Heart right ventricle (tissue), 16 donors: Measurements from ENCODE around the gene PDHA1. TPM values are rescaled to one million over a fixed set of nuclear protein-coding genes. Genes with fewer than 3 reads are reported as not detected.
A peak's percentile ranks its signal among the peaks of the same experiment; 100 is the strongest.

Experiments
- ATAC-seq, 8 donors: fragments of 200-7000 bp; cut with Tn5 transposase; one replicate each; pipeline ENCODE4 v1.9.1; 2020; ENCODE audit warnings: mild to moderate bottlenecking in 8 of 8, moderate library complexity in 8 of 8, moderate number of reproducible peaks in 1 of 8
- DNase-seq, 2 donors: peaks; one replicate each; pipeline ENCODE4 v3.0.0-alpha.2; 2020
- H3K27ac ChIP-seq, 10 donors: fragments of 200-600 bp; sonication (generic) in 2 of 10; one replicate each; pipeline versions ENCODE4 v1.5.0 to v1.8.0; 2020 to 2022; ENCODE audit warnings: mild to moderate bottlenecking in 3 of 10
- H3K27me3 ChIP-seq, 7 donors: fragments of 200-600 bp; one replicate each; pipeline ENCODE4 v1.8.0; 2021 to 2022; ENCODE audit warnings: mild to moderate bottlenecking in 2 of 7
- H3K36me3 ChIP-seq, 9 donors: fragments of 200-600 bp; sonication (generic) in 1 of 9; one replicate each; pipeline versions ENCODE4 v1.5.0 to v1.8.0; 2020 to 2022; ENCODE audit warnings: mild to moderate bottlenecking in 2 of 9
- H3K4me1 ChIP-seq, 9 donors: fragments of 200-600 bp; sonication (generic) in 1 of 9; one replicate each; pipeline versions ENCODE4 v1.5.0 to v1.8.0; 2020 to 2022; ENCODE audit warnings: mild to moderate bottlenecking in 4 of 9
- H3K4me3 ChIP-seq, 10 donors: fragments of 200-600 bp; sonication (generic) in 2 of 10; one replicate each; pipeline versions ENCODE4 v1.5.0 to v1.8.0; 2020 to 2022; ENCODE audit warnings: mild to moderate bottlenecking in 7 of 10, moderate library complexity in 2 of 10
- H3K9me3 ChIP-seq, 11 donors: fragments of 200-600 bp in 10 of 11; sonication (generic) in 2 of 11; one replicate each; pipeline versions ENCODE4 v1.5.0 to v1.8.0; 2013 to 2022; ENCODE audit warnings: mild to moderate bottlenecking in 2 of 11, control low read depth in 1 of 11, moderate library complexity in 1 of 11
- WGBS, 2 donors: extraction: QIAGEN DNeasy Blood & Tissue Kit; methylation state at CpG; one replicate each; pipeline ENCODE4 v1.1.7; 2013; ENCODE audit warnings: inconsistent platforms in 1 of 2; 5-methylcytosine and 5-hydroxymethylcytosine counted together
- intact Hi-C, 10 donors: fragments of 100-400 bp; cut with DNase I; formaldehyde crosslinking; loops; one replicate each; pipeline versions ENCODE4 v1.11.1 to v1.14.2; 2022
- polyA plus RNA-seq, 2 donors: library from polyadenylated mRNA; stranded (reverse); fragments of 200-250 nt; gene quantifications; one replicate each; pipeline ENCODE4 v1.2.3, GENCODE V29; 2013
- total RNA-seq, 10 donors: library from RNA; stranded (reverse); fragmentation: NEBNext Ultra II Directional in 3 of 10; extraction: Animal tissue kit (Norgen Biotek cat#: 25700) in 3 of 10; gene quantifications; one replicate each; pipeline versions ENCODE4 v1.2.1 to v1.2.4, GENCODE V29; 2021 to 2023
- TF ChIP-seq, protein P1 (sequence below), 9 donors: fragments of 200-600 bp; sonication (generic) in 2 of 9; IDR thresholded peaks; one replicate each; pipeline versions ENCODE4 v1.5.0 to v1.8.0; 2021 to 2022; ENCODE audit warnings: antibody characterized with exemption in 9 of 9, mild to moderate bottlenecking in 5 of 9, moderate library complexity in 1 of 9
- donor health status: Arrhythmogenic right ventricular cardiomyopathy.
- donor health status: ischemic (EF 13 %, LVEDD 7.1; RV severe dilation, severe dysfunction).
- donor health status: healthy with polysubstance abuse.
- donor health status: DM: no; HTN: yes; CAD: no.
- donor health status: DM: no; HTN: no; CAD: no.
- donor health status: ischemic (EF 25% LVEDD 6.9; RV normal size, moderate dysfunction).
- donor health status: ischemic (EF 25% LVEDD 5.7; RV mildly dilated, moderate dysfunction).
- donor health status: healthy.
- donor health status: DM: yes; HTN: yes; CAD: no.
- donor health status: Ischemic cardiomyopathy.
- donor health status: ischemic (EF 35%, LVEDD 5.7; RV mildly dilated, moderate dysfunction).
- donor health status: nonischemic (EF 11% LVEDD 7.7; RV severe dilation, severe dysfunction).
- donor health status: DM: yes; HTN: yes; CAD: no.
- donor health status: PGD.
- donor health status: ischemic (EF 29% LVEDD 5.4; RV normal size, mild dysfunction).
- donor health status: nonischemic (EF 23%, LVEDD 6.1; RV moderate dilation, normal function).

PDHA1 gene
- total and polyA plus RNA-seq, 12 donors = 867 to 1,411 (median 1,050) TPM

DNA sequence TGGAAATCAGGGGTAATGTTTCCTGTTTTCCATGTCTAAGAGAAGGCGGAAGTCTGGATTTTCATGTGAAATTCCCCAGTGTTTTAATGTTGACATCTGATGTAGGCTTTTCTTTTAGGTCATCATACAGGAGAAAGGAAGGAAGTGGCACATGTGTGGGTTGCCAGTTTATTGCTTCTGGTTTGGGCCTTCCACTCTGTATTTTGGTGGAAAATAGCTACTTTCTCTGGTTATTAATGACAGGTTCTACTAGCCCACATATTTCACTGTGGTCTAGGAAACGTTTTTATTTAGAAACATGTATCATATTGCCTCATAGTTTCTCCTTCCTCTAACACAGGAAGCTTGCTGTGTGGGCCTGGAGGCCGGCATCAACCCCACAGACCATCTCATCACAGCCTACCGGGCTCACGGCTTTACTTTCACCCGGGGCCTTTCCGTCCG, 7.2 kb downstream of the PDHA1 start:
- intact Hi-C loops = no loop called here
- WGBS, 2 donors = 69 to 81% methylated on average over 8 of the region's 8 CpGs

DNA sequence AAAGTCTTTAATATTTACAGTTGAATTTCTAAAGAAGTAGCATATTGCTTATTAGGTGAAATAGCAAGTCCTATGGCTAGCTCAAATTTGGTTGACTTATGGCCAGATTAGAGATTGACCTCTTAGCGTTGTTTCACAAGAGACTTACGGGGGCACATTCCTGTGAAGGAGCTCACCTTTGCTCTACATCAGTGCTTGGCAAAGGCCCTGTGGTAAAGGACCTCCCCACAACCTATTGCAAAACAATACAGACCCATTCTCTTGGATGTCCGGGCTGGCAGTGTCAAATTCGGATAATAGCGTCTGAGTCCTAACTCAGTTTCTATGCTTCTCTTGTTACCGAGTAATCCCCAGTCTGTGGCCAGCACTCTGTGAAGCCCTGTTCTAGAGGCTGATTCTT, 10.9 kb downstream of the PDHA1 start:
- intact Hi-C loops = no loop called here
- Histone ChIP-seq H3K27me3 (no peaks in the 10 kb centered on the region), H3K36me3 (peaks cover 0 to 100% (median 7%) of the 10 kb centered on the region in 9 donors), H3K4me3 (no peak overlapping the region), H3K9me3 (no peaks in the 10 kb centered on the region), H3K27ac (no peak overlapping the region), H3K4me1 (peaks cover 0 to 8% (median 0%) of the 10 kb centered on the region in 9 donors)
- WGBS, 2 donors = 85 to 86% methylated on average over 6 of the region's 6 CpGs
- ATAC-seq = peak in 1 of 8 donors; percentile 41
- TF ChIP-seq, protein P1, sequence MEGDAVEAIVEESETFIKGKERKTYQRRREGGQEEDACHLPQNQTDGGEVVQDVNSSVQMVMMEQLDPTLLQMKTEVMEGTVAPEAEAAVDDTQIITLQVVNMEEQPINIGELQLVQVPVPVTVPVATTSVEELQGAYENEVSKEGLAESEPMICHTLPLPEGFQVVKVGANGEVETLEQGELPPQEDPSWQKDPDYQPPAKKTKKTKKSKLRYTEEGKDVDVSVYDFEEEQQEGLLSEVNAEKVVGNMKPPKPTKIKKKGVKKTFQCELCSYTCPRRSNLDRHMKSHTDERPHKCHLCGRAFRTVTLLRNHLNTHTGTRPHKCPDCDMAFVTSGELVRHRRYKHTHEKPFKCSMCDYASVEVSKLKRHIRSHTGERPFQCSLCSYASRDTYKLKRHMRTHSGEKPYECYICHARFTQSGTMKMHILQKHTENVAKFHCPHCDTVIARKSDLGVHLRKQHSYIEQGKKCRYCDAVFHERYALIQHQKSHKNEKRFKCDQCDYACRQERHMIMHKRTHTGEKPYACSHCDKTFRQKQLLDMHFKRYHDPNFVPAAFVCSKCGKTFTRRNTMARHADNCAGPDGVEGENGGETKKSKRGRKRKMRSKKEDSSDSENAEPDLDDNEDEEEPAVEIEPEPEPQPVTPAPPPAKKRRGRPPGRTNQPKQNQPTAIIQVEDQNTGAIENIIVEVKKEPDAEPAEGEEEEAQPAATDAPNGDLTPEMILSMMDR (IDR thresholded peaks at IDR 0.05) = no peak
- DNase-seq = no peak

More for the DNA sequence above, 7.2 kb downstream of the PDHA1 start:
- H3K27ac ChIP-seq = no peak overlapping the region
- no peaks in the 10 kb centered on the region for H3K9me3 ChIP-seq
- H3K4me1 ChIP-seq = peaks cover 0 to 24% (median 3%) of the 10 kb centered on the region in 9 donors
- no peak overlapping the region for H3K4me3 ChIP-seq
- no peaks in the 10 kb centered on the region for H3K27me3 ChIP-seq
- ATAC-seq (no peak), DNase-seq (no peak)
- TF ChIP-seq, protein P1 (IDR thresholded peaks at IDR 0.05) = no peak
- H3K36me3 ChIP-seq = peaks cover 0 to 71% (median 7%) of the 10 kb centered on the region in 9 donors

DNA sequence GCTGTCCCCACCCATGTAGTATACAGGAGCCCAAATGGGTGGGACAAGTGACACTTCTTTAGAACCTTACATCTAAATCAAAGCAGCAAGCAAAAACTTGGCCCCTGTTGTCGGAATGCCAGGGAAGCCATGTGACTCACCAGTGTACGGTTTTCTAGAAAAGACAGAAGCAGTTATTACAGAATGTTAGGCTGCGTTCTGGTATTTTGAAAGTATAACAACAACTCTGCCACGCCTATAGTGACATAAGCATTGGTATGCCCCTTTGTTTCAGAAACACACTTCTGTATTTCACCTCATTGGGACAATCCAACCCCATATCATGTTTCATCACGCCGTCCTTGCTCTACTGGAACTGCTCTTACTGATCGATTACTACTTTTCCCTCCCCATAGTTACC, 14.8 kb downstream of the PDHA1 start:
- no peaks in the 10 kb centered on the region for H3K27me3 ChIP-seq
- intact Hi-C loops = no loop called here
- no peak overlapping the region for H3K4me3 ChIP-seq
- 88 to 93% methylated on average over 7 of the region's 7 CpGs for WGBS, 2 donors
- TF ChIP-seq, protein P1 (IDR thresholded peaks at IDR 0.05) = no peak
- H3K27ac ChIP-seq = no peak overlapping the region
- no peaks in the 10 kb centered on the region for H3K4me1 ChIP-seq
- ATAC-seq (no peak), DNase-seq (no peak)
- no peaks in the 10 kb centered on the region for H3K9me3 ChIP-seq
- peaks cover 0 to 99% (median 0%) of the 10 kb centered on the region in 9 donors for H3K36me3 ChIP-seq

DNA sequence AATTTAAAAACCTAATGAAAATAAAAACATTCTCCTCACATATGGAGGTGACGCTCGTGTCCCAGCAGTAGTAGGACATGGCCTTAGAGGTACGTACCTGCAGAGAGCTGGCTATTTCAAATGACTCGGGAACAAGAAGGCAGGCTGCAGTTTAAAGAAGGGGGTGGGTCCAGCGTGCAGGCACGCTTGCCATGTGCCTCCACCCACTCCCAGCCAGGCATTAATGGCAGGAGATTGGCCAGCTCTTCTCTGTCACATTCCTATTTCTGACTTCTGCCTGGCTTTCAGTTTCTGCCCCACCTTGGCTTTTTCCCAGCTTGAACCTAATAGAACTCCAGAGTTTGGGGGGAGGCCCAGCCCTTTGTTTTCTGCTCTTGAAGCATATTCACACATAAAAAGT, 17.2 kb downstream of the PDHA1 start:
- Histone ChIP-seq H3K27me3 (no peaks in the 10 kb centered on the region), H3K9me3 (no peaks in the 10 kb centered on the region), H3K4me3 (no peak overlapping the region), H3K36me3 (peaks cover 0 to 81% (median 0%) of the 10 kb centered on the region in 9 donors), H3K27ac (no peak overlapping the region), H3K4me1 (no peaks in the 10 kb centered on the region)
- 47 to 60% methylated on average over 6 of the region's 6 CpGs for WGBS, 2 donors
- ATAC-seq (peak in 7 of 8 donors; percentile 23 to 89 (median 66)), DNase-seq (no peak)
- TF ChIP-seq, protein P1 (IDR thresholded peaks at IDR 0.05) = no peak
- intact Hi-C loops = no loop called here
